AG10803 (cell line): ENCODE data around the gene RANBP10.

Experiments used
- DNase-seq: peaks from one replicate; pipeline ENCODE4 v3.0.0; 2010; ENCODE audit warnings: low read depth
- H3K4me3 ChIP-seq: 2 replicates; pipeline ENCODE4 v1.5.1; 2011; ENCODE audit warnings: mild to moderate bottlenecking, low read length, control low read depth
- CTCF ChIP-seq: conservative IDR thresholded peaks from 2 replicates; pipeline ENCODE4 v1.5.1; 2011; ENCODE audit warnings: mild to moderate bottlenecking, low read length, control low read depth, inconsistent platforms

The RANBP10 gene

GRCh38 chr16:67806428-67807147 is at the start of gene RANBP10, which contains the start of gene TSNAXIP1:
Gene RANBP10 (minus strand): TSS chr16:67806560. CDS start chr16:67806536, 24 bp downstream.
Gene TSNAXIP1 (plus strand): TSS chr16:67806889. CDS start chr16:67807150, 261 bp downstream.
- peak within 1 kb of the TSS; percentile 96 for H3K4me3 ChIP-seq
- DNase-seq = peak; percentile 99
- no peak for TF ChIP-seq CTCF

GRCh38 chr16:67855789-67856188 is 49.4 kb upstream of the RANBP10 start:
- DNase-seq = no peak
- no peak overlapping the region for H3K4me3 ChIP-seq
- TF ChIP-seq CTCF = no peak

GRCh38 chr16:67853670-67854069 is 47.3 kb upstream of the RANBP10 start:
- H3K4me3 ChIP-seq = no peak overlapping the region
- no peak for TF ChIP-seq CTCF
- DNase-seq = no peak

- no peak for TF ChIP-seq CTCF
- peak overlapping the region; percentile 88 for H3K4me3 ChIP-seq
- DNase-seq = no peak
Measured at GRCh38 chr16:67848118-67848517, 41.8 kb upstream of the RANBP10 start.

GRCh38 chr16:67847064-67847861 is 40.9 kb upstream of the RANBP10 start, which contains the start of gene CENPT:
Gene CENPT (minus strand): TSS chr16:67847693. CDS start chr16:67833859, 13,834 bp downstream.
- no peak for TF ChIP-seq CTCF
- peak; percentile 72 for DNase-seq
- H3K4me3 ChIP-seq = peak within 1 kb of the TSS; percentile 88

- no peak for TF ChIP-seq CTCF
- DNase-seq = peak; percentile 90
Measured at GRCh38 chr16:67846320-67847063, 40.1 kb upstream of the RANBP10 start, which contains the start of gene NUTF2. Gene NUTF2 (plus strand): TSS chr16:67846933. CDS start chr16:67865131, 18,198 bp downstream.

More at GRCh38 chr16:67846320-67847063, 40.1 kb upstream of the RANBP10 start, which contains the start of gene NUTF2:
- H3K4me3 ChIP-seq = peak within 1 kb of the TSS; percentile 88
